Ovary (tissue), 9 donors: ENCODE measurements around the gene ATF6. TPM values are rescaled to one million over a fixed set of nuclear protein-coding genes. Genes with fewer than 3 reads are reported as not detected.

Experiments
- DNase-seq, 5 donors: peaks; one replicate each; pipeline ENCODE4 v3.0.0-alpha.2; 2019 to 2020
- H3K27ac ChIP-seq, 2 donors: fragments of 200-600 bp; one replicate each; pipeline versions ENCODE4 v1.5.1 to v1.8.0; 2019 to 2022
- H3K27me3 ChIP-seq: fragments of 200-600 bp; one replicate; pipeline ENCODE4 v1.8.0; 2022
- H3K36me3 ChIP-seq: fragments of 200-600 bp; sonication (generic); one replicate; pipeline ENCODE4 v1.5.1; 2019
- H3K4me1 ChIP-seq: one replicate; pipeline ENCODE4 v1.8.1; 2013; ENCODE audit warnings: mild to moderate bottlenecking, moderate library complexity; ENCODE audit not compliant: insufficient read depth
- H3K4me3 ChIP-seq: fragments of 200-600 bp; sonication (generic); one replicate; pipeline ENCODE4 v1.5.1; 2017
- H3K9me3 ChIP-seq, 2 donors: fragments of 200-600 bp in 1 of 2; sonication (generic) in 1 of 2; one replicate each; pipeline versions ENCODE4 v1.5.1 to v1.8.1; 2013 to 2019; ENCODE audit warnings: mild to moderate bottlenecking in 1 of 2, moderate library complexity in 1 of 2
- CTCF ChIP-seq, 3 donors: fragments of 450-650 bp in 2 of 3; fragments of 200-600 bp in 1 of 3; IDR thresholded peaks; one replicate each; pipeline versions ENCODE4 v1.5.1 to v1.8.0; 2016 to 2022; ENCODE audit warnings: antibody characterized with exemption in 3 of 3, mild to moderate bottlenecking in 1 of 3
- EP300 ChIP-seq: sonication (generic); formaldehyde crosslinking; IDR thresholded peaks from one replicate; pipeline ENCODE4 v1.6.1; 2017; ENCODE audit warnings: antibody characterized with exemption
- POLR2A ChIP-seq: fragments of 450-650 bp; IDR thresholded peaks from one replicate; pipeline ENCODE4 v1.6.1; 2017; ENCODE audit warnings: antibody characterized with exemption, mild to moderate bottlenecking, moderate library complexity
- WGBS, 3 donors: extraction: QIAGEN DNeasy Blood & Tissue Kit in 1 of 3; methylation state at CpG; one replicate each; pipeline versions ENCODE4 v1.1.5 to v1.1.7; 2013 to 2017; 5-methylcytosine and 5-hydroxymethylcytosine counted together
- intact Hi-C, 4 donors: fragments of 100-400 bp; cut with DNase I; formaldehyde crosslinking; loops; one replicate each; pipeline versions ENCODE4 v1.11.0 to v1.15.1; 2022 to 2023
- polyA plus RNA-seq, 2 donors: library from polyadenylated mRNA; stranded (reverse); fragments of 200-250 nt in 1 of 2; fragments of 350-450 nt in 1 of 2; fragmentation: Illumina TruSeq in 1 of 2; extraction: RNeasy Lipid Tissue Mini Kit (QIAGEN cat#74804) in 1 of 2; gene quantifications; one replicate each; pipeline ENCODE4 v1.2.3, GENCODE V29; 2013 to 2014
- total RNA-seq, 7 donors: library from RNA; depleted of rRNA in 2 of 7; stranded (reverse); fragments of >200 nt in 2 of 7; fragmentation: NEBNext Ultra II Directional in 3 of 7; extraction: Animal tissue kit (Norgen Biotek cat#: 25700) in 3 of 7; gene quantifications; one replicate each; pipeline versions ENCODE4 v1.1.0 to v1.2.4, GENCODE V29; 2016 to 2023
- donor health status: DM: no; HTN: no; CAD: no; lungs with moderate emphysema.
- donor health status: DM: no; HTN: no; CAD: no.
- donor health status: Bipolar disorder and iron deficiency.
- donor health status: DM: yes; HTN: yes; CAD: no.
- donor health status: DM: no; HTN: no; CAD: no.
- donor health status: DM: yes; HTN: yes; CAD: no.

The ATF6 gene
- total and polyA plus RNA-seq, 9 donors: 7.9 to 31.3 (median 23.4) TPM

GRCh38 chr1:161954466-161954865, 188.3 kb downstream of the ATF6 start:
- intact Hi-C loops: no loop called here
- H3K4me3 ChIP-seq: no peak overlapping the region
- H3K4me1 ChIP-seq: no peaks in the 10 kb centered on the region
- H3K9me3 ChIP-seq: no peaks in the 10 kb centered on the region
- no peaks in the 10 kb centered on the region for H3K27me3 ChIP-seq
- no peak overlapping the region for H3K27ac ChIP-seq
- TF ChIP-seq CTCF (IDR thresholded peaks at IDR 0.05) (no peak), POLR2A (no peak), EP300 (no peak)
- no peak for DNase-seq
- no peaks in the 10 kb centered on the region for H3K36me3 ChIP-seq

- Histone ChIP-seq H3K9me3 (no peaks in the 10 kb centered on the region), H3K36me3 (no peaks in the 10 kb centered on the region), H3K4me3 (no peak overlapping the region), H3K27ac (no peak overlapping the region), H3K4me1 (no peaks in the 10 kb centered on the region), H3K27me3 (no peaks in the 10 kb centered on the region)
- DNase-seq: no peak
- intact Hi-C loops: no loop called here
- 88 to 95% (median 95%) methylated on average over 2 of the region's 2 CpGs for WGBS, 3 donors
- TF ChIP-seq CTCF (IDR thresholded peaks at IDR 0.05) (no peak), EP300 (no peak)
Measured at GRCh38 chr1:161955606-161956005, 189.5 kb downstream of the ATF6 start.

GRCh38 chr1:161956097-161956496, 190.0 kb downstream of the ATF6 start:
- no peak overlapping the region for H3K27ac ChIP-seq
- no peak overlapping the region for H3K4me3 ChIP-seq
- WGBS, 3 donors: 81 to 96% (median 92%) methylated on average over 4 of the region's 4 CpGs
- intact Hi-C loops: no loop called here
- no peaks in the 10 kb centered on the region for H3K36me3 ChIP-seq
- no peaks in the 10 kb centered on the region for H3K4me1 ChIP-seq
- no peak for TF ChIP-seq POLR2A
- TF ChIP-seq CTCF (IDR thresholded peaks at IDR 0.05): no peak
- no peak for TF ChIP-seq EP300
- H3K27me3 ChIP-seq: no peaks in the 10 kb centered on the region
- DNase-seq: no peak
- no peaks in the 10 kb centered on the region for H3K9me3 ChIP-seq

- H3K27me3 ChIP-seq: no peaks in the 10 kb centered on the region
- intact Hi-C loops: no loop called here
- no peak overlapping the region for H3K4me3 ChIP-seq
- DNase-seq: no peak
- TF ChIP-seq CTCF (IDR thresholded peaks at IDR 0.05): no peak
- TF ChIP-seq POLR2A: no peak
- TF ChIP-seq EP300: no peak
- H3K27ac ChIP-seq: no peak overlapping the region
- 77 to 87% (median 84%) methylated on average over 3 of the region's 3 CpGs for WGBS, 3 donors
- peaks cover 2% of the 10 kb centered on the region for H3K4me1 ChIP-seq
- no peaks in the 10 kb centered on the region for H3K9me3 ChIP-seq
- no peaks in the 10 kb centered on the region for H3K36me3 ChIP-seq
Measured at GRCh38 chr1:161956930-161957329, 190.8 kb downstream of the ATF6 start.

GRCh38 chr1:161958425-161958824, 192.3 kb downstream of the ATF6 start:
- Histone ChIP-seq H3K4me1 (peaks cover 3% of the 10 kb centered on the region), H3K9me3 (no peaks in the 10 kb centered on the region), H3K27ac (no peak overlapping the region), H3K27me3 (no peaks in the 10 kb centered on the region), H3K36me3 (no peaks in the 10 kb centered on the region), H3K4me3 (no peak overlapping the region)
- intact Hi-C loops: no loop called here
- 83 to 86% (median 84%) methylated on average over 7 of the region's 7 CpGs for WGBS, 3 donors
- TF ChIP-seq CTCF (IDR thresholded peaks at IDR 0.05) (no peak), POLR2A (no peak), EP300 (no peak)
- DNase-seq: no peak
